Activated CD4-positive, alpha-beta memory T cell treated with anti-CD3 and anti-CD28 coated beads, Interleukin-2, amount 10 ng/mL, durations not matched to agents 7 days and 5 days (primary cell): ENCODE measurements around the gene MAGEB18. TPM values are rescaled to one million over a fixed set of nuclear protein-coding genes. Genes with fewer than 3 reads are reported as not detected.

ENCODE experiments used
- CTCF ChIA-PET: fragments of 350-600 bp; sonication (Branson Sonifier 250); formaldehyde crosslinking; loops from one replicate; lab custom pipeline; 2021; ENCODE audit warnings: antibody characterized with exemption, inconsistent platforms; lab: Charles Lee
- POLR2A ChIA-PET: fragments of 350-600 bp; sonication (Branson Sonifier 250); formaldehyde crosslinking; loops from one replicate; lab custom pipeline; 2021; ENCODE audit warnings: antibody characterized with exemption; lab: Charles Lee
- DNase-seq: peaks from one replicate; pipeline ENCODE4 v3.0.0-alpha.2; 2020
- H3K27ac Mint-ChIP-seq: one replicate; pipeline ENCODE4 v1.8.0; 2021; ENCODE audit warnings: mild to moderate bottlenecking, mixed read lengths
- H3K27me3 Mint-ChIP-seq: one replicate; pipeline ENCODE4 v1.8.0; 2021; ENCODE audit warnings: mixed read lengths
- H3K36me3 Mint-ChIP-seq: one replicate; pipeline ENCODE4 v1.8.0; 2021; ENCODE audit warnings: low read depth, mixed read lengths
- H3K4me1 Mint-ChIP-seq: one replicate; pipeline ENCODE4 v1.8.0; 2021; ENCODE audit warnings: mixed read lengths
- H3K4me3 Mint-ChIP-seq: one replicate; pipeline ENCODE4 v1.8.0; 2021; ENCODE audit warnings: mild to moderate bottlenecking, mixed read lengths
- H3K9me3 Mint-ChIP-seq: one replicate; pipeline ENCODE4 v1.8.0; 2021; ENCODE audit warnings: mixed read lengths
- total RNA-seq, 2 experiments: library from RNA; stranded (reverse); gene quantifications; one replicate each; pipeline ENCODE4 v1.2.3, GENCODE V29; 2021

MAGEB18 gene
- total RNA-seq = not detected

- H3K4me1 Mint-ChIP-seq = no peaks in the 10 kb centered on the region
- no peaks in the 10 kb centered on the region for H3K9me3 Mint-ChIP-seq
- POLR2A ChIA-PET = no interaction called here
- H3K36me3 Mint-ChIP-seq = no peaks in the 10 kb centered on the region
- no peak for DNase-seq
- H3K27ac Mint-ChIP-seq = no peak within 1 kb of the TSS
- H3K27me3 Mint-ChIP-seq = no peaks in the 10 kb centered on the region
- CTCF ChIA-PET = no interaction called here
- no peak within 1 kb of the TSS for H3K4me3 Mint-ChIP-seq
Observed at GRCh38 chrX:26138274-26138673, at the start of gene MAGEB18. Gene MAGEB18 (plus strand): TSS chrX:26138343. CDS start chrX:26138986, 643 bp downstream.

DNA sequence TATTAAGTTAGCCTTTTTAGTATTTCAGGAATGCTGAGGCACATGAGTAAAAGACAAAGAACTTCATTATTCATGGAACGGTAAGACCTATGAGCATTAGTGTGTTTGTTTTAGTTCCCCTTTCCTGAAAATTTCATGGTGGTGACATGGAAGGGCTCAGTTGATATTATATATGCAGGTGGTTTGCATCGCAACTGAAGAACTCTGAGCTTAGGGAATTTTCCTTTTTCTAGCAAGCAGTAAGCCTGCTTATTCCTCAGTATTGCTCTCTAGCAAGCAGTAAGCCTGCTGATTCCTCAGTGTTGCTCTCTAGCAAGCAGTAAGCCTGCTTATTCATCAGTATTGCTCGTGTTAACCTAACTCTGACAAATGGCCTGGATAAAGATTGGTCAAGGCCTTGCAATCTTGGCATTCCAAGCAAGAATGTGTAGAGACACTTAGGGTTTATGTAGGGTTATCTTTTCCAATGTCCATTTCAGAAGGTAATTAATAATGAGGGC, 37.7 kb upstream of the MAGEB18 start:
- CTCF ChIA-PET = no interaction called here
- no peak for DNase-seq
- H3K36me3 Mint-ChIP-seq = no peaks in the 10 kb centered on the region
- no peaks in the 10 kb centered on the region for H3K4me1 Mint-ChIP-seq
- no peaks in the 10 kb centered on the region for H3K27me3 Mint-ChIP-seq
- no peak overlapping the region for H3K4me3 Mint-ChIP-seq
- no peak overlapping the region for H3K27ac Mint-ChIP-seq
- H3K9me3 Mint-ChIP-seq = no peaks in the 10 kb centered on the region
- POLR2A ChIA-PET = no interaction called here

DNA sequence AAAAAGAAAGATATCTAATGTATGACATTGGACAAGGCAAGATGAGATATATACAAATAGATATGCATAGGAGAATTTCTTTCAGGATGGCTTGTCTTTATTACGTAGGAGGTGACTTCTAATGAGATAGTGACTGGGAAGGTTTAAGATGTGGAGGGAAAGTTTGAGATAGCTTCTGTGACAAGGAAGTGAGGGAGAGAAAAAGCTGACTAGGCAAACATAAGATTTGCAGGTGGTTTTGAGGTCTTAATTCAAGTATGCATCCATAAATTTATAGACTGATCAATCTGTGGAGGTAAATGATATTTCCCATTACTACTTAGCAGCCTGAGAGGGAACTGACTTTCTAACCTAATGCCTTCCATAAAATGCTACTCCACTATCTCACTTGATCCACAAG, 29.0 kb upstream of the MAGEB18 start:
- Mint-ChIP-seq H3K4me1 (no peaks in the 10 kb centered on the region), H3K36me3 (no peaks in the 10 kb centered on the region), H3K9me3 (no peaks in the 10 kb centered on the region), H3K27ac (no peak overlapping the region), H3K4me3 (no peak overlapping the region), H3K27me3 (no peaks in the 10 kb centered on the region)
- DNase-seq = no peak
- POLR2A ChIA-PET = no interaction called here
- CTCF ChIA-PET = no interaction called here

- no peaks in the 10 kb centered on the region for H3K4me1 Mint-ChIP-seq
- no peak overlapping the region for H3K27ac Mint-ChIP-seq
- H3K4me3 Mint-ChIP-seq = no peak overlapping the region
- no peaks in the 10 kb centered on the region for H3K36me3 Mint-ChIP-seq
- CTCF ChIA-PET = no interaction called here
- DNase-seq = no peak
- POLR2A ChIA-PET = no interaction called here
- no peaks in the 10 kb centered on the region for H3K27me3 Mint-ChIP-seq
- no peaks in the 10 kb centered on the region for H3K9me3 Mint-ChIP-seq
Observed at GRCh38 chrX:26146024-26146423, 7.9 kb downstream of the MAGEB18 start.

DNA sequence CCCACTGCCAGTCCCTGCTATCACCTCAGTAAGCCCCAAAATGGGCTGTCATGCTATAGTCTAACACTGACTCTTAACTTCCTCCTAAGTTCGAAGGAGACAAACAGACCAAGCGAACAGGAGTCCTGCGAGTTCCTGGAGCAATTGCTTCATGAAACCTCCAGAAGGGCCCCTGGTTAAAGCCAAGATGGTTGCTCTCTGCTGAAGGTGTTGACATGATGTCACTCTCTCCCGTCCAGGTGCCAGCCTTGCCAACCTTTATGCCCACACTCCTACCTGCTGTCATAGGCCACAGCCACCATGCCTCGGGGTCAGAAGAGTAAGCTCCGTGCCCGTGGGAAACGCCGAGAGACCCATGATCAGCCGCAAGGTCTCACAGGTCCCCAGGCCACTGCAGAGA, 22.2 kb downstream of the MAGEB18 start, which contains the start of gene MAGEB6B:
Gene MAGEB6B (plus strand): TSS at position 301 of the 400 bp plus-strand sequence. CDS start 0 bp downstream, at position 301.
- H3K4me1 Mint-ChIP-seq = no peaks in the 10 kb centered on the region
- H3K4me3 Mint-ChIP-seq = no peak within 1 kb of the TSS
- DNase-seq = no peak
- POLR2A ChIA-PET = no interaction called here
- CTCF ChIA-PET = no interaction called here
- no peaks in the 10 kb centered on the region for H3K9me3 Mint-ChIP-seq
- no peaks in the 10 kb centered on the region for H3K36me3 Mint-ChIP-seq
- H3K27ac Mint-ChIP-seq = no peak within 1 kb of the TSS
- H3K27me3 Mint-ChIP-seq = no peaks in the 10 kb centered on the region

Other genes starting within 250 kb of the MAGEB18 start
- gene MAGEB6B, start 22.3 kb downstream of the MAGEB18 start, total RNA-seq = not detected
- not detected for gene MAGEB6, start 54.1 kb downstream of the MAGEB18 start, total RNA-seq
- gene MAGEB5, start 77.8 kb downstream of the MAGEB18 start, total RNA-seq = not detected